Breast epithelium (tissue), 3 donors: ENCODE measurements around the gene PDE7B.

Experiments
- CTCF ChIP-seq, 3 donors: fragments of 450-650 bp; IDR thresholded peaks; one replicate each; pipeline ENCODE4 v1.5.1; 2016 to 2017; ENCODE audit warnings: antibody characterized with exemption in 3 of 3, mild to moderate bottlenecking in 3 of 3, moderate library complexity in 3 of 3
- POLR2A ChIP-seq: fragments of 450-650 bp; IDR thresholded peaks from one replicate; pipeline ENCODE4 v1.6.1; 2016; ENCODE audit warnings: antibody characterized with exemption, mild to moderate bottlenecking, moderate library complexity

GRCh38 chr6:135826236-135826804, 25.2 kb upstream of the PDE7B start:
- TF ChIP-seq CTCF (IDR thresholded peaks at IDR 0.05): no peak
- TF ChIP-seq POLR2A: no peak
